ENCODE results near the gene ANKK1.
A peak's percentile ranks its signal among the peaks of the same experiment; 100 is the strongest.

The ANKK1 gene

GRCh38 chr11:113387605-113388211 is at the start of gene ANKK1:
Gene ANKK1 (plus strand): TSS chr11:113387779. CDS start chr11:113387885, 106 bp downstream.
- TF ChIP-seq POLR2A (IDR thresholded peaks at IDR 0.05; ENCODE audit: low read length) (no peak), GATA1 (IDR thresholded peaks at IDR 0.05; ENCODE audit: low read depth, low read length) (no peak)
- DNase-seq = no peak

- TF ChIP-seq GATA1 (IDR thresholded peaks at IDR 0.05; ENCODE audit: low read depth, low read length) (no peak), POLR2A (IDR thresholded peaks at IDR 0.05; ENCODE audit: low read length) (no peak)
- DNase-seq = no peak
Measured at GRCh38 chr11:113338730-113339129, 48.8 kb upstream of the ANKK1 start.

GRCh38 chr11:113339929-113340589 is 47.5 kb upstream of the ANKK1 start:
- TF ChIP-seq GATA1 (IDR thresholded peaks at IDR 0.05; ENCODE audit: low read depth, low read length) (no peak), POLR2A (IDR thresholded peaks at IDR 0.05; ENCODE audit: low read length) (no peak)
- no peak for DNase-seq

GRCh38 chr11:113341388-113342165 is 46.0 kb upstream of the ANKK1 start:
- no peak for DNase-seq
- TF ChIP-seq GATA1 (IDR thresholded peaks at IDR 0.05; ENCODE audit: low read depth, low read length) (no peak), POLR2A (IDR thresholded peaks at IDR 0.05; ENCODE audit: low read length) (no peak)

GRCh38 chr11:113345978-113346377 is 41.6 kb upstream of the ANKK1 start:
- no peak for TF ChIP-seq GATA1 (IDR thresholded peaks at IDR 0.05; ENCODE audit: low read depth, low read length)
- TF ChIP-seq POLR2A (IDR thresholded peaks at IDR 0.05; ENCODE audit: low read length) = no peak
- no peak for DNase-seq

GRCh38 chr11:113349528-113349927 is 38.1 kb upstream of the ANKK1 start:
- DNase-seq = no peak

GRCh38 chr11:113350336-113351067 is 37.1 kb upstream of the ANKK1 start:
- TF ChIP-seq GATA1 (IDR thresholded peaks at IDR 0.05; ENCODE audit: low read depth, low read length) (no peak), POLR2A (IDR thresholded peaks at IDR 0.05; ENCODE audit: low read length) (no peak)
- DNase-seq = no peak

More at GRCh38 chr11:113349528-113349927, 38.1 kb upstream of the ANKK1 start:
- TF ChIP-seq POLR2A (IDR thresholded peaks at IDR 0.05; ENCODE audit: low read length) = no peak
- no peak for TF ChIP-seq GATA1 (IDR thresholded peaks at IDR 0.05; ENCODE audit: low read depth, low read length)

- no peak for DNase-seq
Measured at GRCh38 chr11:113351068-113351450, 36.5 kb upstream of the ANKK1 start.

GRCh38 chr11:113351480-113351879 is 36.1 kb upstream of the ANKK1 start:
- no peak for DNase-seq
- TF ChIP-seq POLR2A (IDR thresholded peaks at IDR 0.05; ENCODE audit: low read length) (no peak), GATA1 (IDR thresholded peaks at IDR 0.05; ENCODE audit: low read depth, low read length) (no peak)

More at GRCh38 chr11:113351068-113351450, 36.5 kb upstream of the ANKK1 start:
- TF ChIP-seq POLR2A (IDR thresholded peaks at IDR 0.05; ENCODE audit: low read length) = no peak

GRCh38 chr11:113356203-113356602 is 31.4 kb upstream of the ANKK1 start:
- peak in 1 of 2 experiments; percentile 4 for DNase-seq
- no peak for TF ChIP-seq GATA1 (IDR thresholded peaks at IDR 0.05; ENCODE audit: low read depth, low read length)
- TF ChIP-seq POLR2A (IDR thresholded peaks at IDR 0.05; ENCODE audit: low read length) = no peak

GRCh38 chr11:113363406-113363805 is 24.2 kb upstream of the ANKK1 start:
- TF ChIP-seq POLR2A (IDR thresholded peaks at IDR 0.05; ENCODE audit: low read length) = no peak
- no peak for TF ChIP-seq GATA1 (IDR thresholded peaks at IDR 0.05; ENCODE audit: low read depth, low read length)
- DNase-seq = no peak

GRCh38 chr11:113363996-113364641 is 23.5 kb upstream of the ANKK1 start:
- TF ChIP-seq GATA1 (IDR thresholded peaks at IDR 0.05; ENCODE audit: low read depth, low read length) (no peak), POLR2A (IDR thresholded peaks at IDR 0.05; ENCODE audit: low read length) (no peak)
- no peak for DNase-seq

- no peak for TF ChIP-seq POLR2A (IDR thresholded peaks at IDR 0.05; ENCODE audit: low read length)
- no peak for TF ChIP-seq GATA1 (IDR thresholded peaks at IDR 0.05; ENCODE audit: low read depth, low read length)
- no peak for DNase-seq
Measured at GRCh38 chr11:113365895-113366294, 21.7 kb upstream of the ANKK1 start.
